Uterus (tissue), 4 donors: ENCODE results near the gene SH3RF3. TPM values are rescaled to one million over a fixed set of nuclear protein-coding genes. Genes with fewer than 3 reads are reported as not detected.

Experiments
- DNase-seq, 2 donors: peaks; one replicate each; pipeline ENCODE4 v3.0.0-alpha.2; 2019 to 2020
- H3K27ac ChIP-seq, 2 donors: fragments of 200-600 bp; sonication (generic); 1 replicate in 1 of 2; 2 replicates in 1 of 2; pipeline ENCODE4 v1.5.1; 2016 to 2018
- H3K27me3 ChIP-seq, 2 donors: fragments of 200-600 bp; sonication (generic); one replicate each; pipeline ENCODE4 v1.5.1; 2018 to 2019; ENCODE audit warnings: control low read depth in 1 of 2
- H3K36me3 ChIP-seq, 2 donors: fragments of 200-600 bp; sonication (generic); one replicate each; pipeline ENCODE4 v1.5.1; 2019; ENCODE audit warnings: control low read depth in 1 of 2
- H3K4me1 ChIP-seq, 2 donors: fragments of 200-600 bp; sonication (generic); one replicate each; pipeline ENCODE4 v1.5.1; 2018 to 2019; ENCODE audit warnings: control low read depth in 1 of 2
- H3K4me3 ChIP-seq, 2 donors: fragments of 200-600 bp; sonication (generic); 1 replicate in 1 of 2; 2 replicates in 1 of 2; pipeline ENCODE4 v1.5.1; 2018 to 2019; ENCODE audit warnings: mild to moderate bottlenecking in 1 of 2
- H3K9me3 ChIP-seq, 2 donors: fragments of 200-600 bp; sonication (generic); one replicate each; pipeline ENCODE4 v1.5.1; 2019; ENCODE audit warnings: control low read depth in 1 of 2
- POLR2A ChIP-seq, 2 donors: fragments of 450-650 bp; IDR thresholded peaks; one replicate each; pipeline ENCODE4 v1.6.1; 2016; ENCODE audit warnings: antibody characterized with exemption in 2 of 2, mild to moderate bottlenecking in 1 of 2, moderate library complexity in 1 of 2
- intact Hi-C: fragments of 100-400 bp; cut with DNase I; formaldehyde crosslinking; loops from one replicate; pipeline ENCODE4 v1.15.1; 2023; ENCODE audit warnings: low total_unique reads
- total RNA-seq, 4 donors: library from RNA; depleted of rRNA in 3 of 4; stranded (reverse); fragments of >200 nt in 3 of 4; gene quantifications; one replicate each; pipeline versions ENCODE4 v1.1.0 to v1.2.4, GENCODE V29; 2014 to 2023
- TF ChIP-seq, protein P1 (sequence below), 4 experiments: fragments of 200-600 bp in 2 of 4; fragments of 450-650 bp in 2 of 4; sonication (generic) in 2 of 4; IDR thresholded peaks; one replicate each; pipeline ENCODE4 v1.5.1; 2016 to 2019; ENCODE audit warnings: antibody characterized with exemption in 4 of 4, mild to moderate bottlenecking in 2 of 4, moderate library complexity in 1 of 4
- donor health status: DM: yes; HTN: yes; CAD: no.

The SH3RF3 gene
- total RNA-seq, 4 donors from 2014 or later, result 5.1 to 10.2 (median 8.7) TPM; not detected in 1

DNA sequence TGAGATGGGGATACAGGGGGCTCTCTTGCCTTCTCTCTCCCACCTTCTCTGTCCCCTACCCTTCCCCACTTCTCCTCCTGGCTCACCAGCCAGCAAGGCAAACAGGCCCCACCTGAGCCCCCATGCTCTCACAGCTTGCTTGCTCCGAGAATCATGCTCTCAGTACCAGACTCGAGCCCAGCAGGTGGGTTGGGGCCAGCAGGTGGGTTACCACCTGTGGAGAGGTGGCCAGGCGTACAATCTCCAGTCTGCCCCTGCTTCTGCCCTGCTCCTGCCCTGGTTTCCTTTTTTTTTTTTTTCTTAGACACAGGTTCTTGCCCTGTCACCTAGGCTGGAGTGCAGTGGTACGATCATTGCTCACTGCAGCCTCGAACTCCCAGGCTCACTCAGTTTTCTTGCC, 214.5 kb downstream of the SH3RF3 start:
- Histone ChIP-seq H3K36me3 (no peaks in the 10 kb centered on the region), H3K4me3 (no peak overlapping the region), H3K27me3 (no peaks in the 10 kb centered on the region), H3K27ac (no peak overlapping the region), H3K4me1 (no peaks in the 10 kb centered on the region), H3K9me3 (no peaks in the 10 kb centered on the region)
- DNase-seq, result no peak
- intact Hi-C loops, result no loop called here
- no peak for TF ChIP-seq POLR2A (IDR thresholded peaks at IDR 0.05)
- TF ChIP-seq, protein P1, sequence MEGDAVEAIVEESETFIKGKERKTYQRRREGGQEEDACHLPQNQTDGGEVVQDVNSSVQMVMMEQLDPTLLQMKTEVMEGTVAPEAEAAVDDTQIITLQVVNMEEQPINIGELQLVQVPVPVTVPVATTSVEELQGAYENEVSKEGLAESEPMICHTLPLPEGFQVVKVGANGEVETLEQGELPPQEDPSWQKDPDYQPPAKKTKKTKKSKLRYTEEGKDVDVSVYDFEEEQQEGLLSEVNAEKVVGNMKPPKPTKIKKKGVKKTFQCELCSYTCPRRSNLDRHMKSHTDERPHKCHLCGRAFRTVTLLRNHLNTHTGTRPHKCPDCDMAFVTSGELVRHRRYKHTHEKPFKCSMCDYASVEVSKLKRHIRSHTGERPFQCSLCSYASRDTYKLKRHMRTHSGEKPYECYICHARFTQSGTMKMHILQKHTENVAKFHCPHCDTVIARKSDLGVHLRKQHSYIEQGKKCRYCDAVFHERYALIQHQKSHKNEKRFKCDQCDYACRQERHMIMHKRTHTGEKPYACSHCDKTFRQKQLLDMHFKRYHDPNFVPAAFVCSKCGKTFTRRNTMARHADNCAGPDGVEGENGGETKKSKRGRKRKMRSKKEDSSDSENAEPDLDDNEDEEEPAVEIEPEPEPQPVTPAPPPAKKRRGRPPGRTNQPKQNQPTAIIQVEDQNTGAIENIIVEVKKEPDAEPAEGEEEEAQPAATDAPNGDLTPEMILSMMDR (IDR thresholded peaks at IDR 0.05), result no peak

DNA sequence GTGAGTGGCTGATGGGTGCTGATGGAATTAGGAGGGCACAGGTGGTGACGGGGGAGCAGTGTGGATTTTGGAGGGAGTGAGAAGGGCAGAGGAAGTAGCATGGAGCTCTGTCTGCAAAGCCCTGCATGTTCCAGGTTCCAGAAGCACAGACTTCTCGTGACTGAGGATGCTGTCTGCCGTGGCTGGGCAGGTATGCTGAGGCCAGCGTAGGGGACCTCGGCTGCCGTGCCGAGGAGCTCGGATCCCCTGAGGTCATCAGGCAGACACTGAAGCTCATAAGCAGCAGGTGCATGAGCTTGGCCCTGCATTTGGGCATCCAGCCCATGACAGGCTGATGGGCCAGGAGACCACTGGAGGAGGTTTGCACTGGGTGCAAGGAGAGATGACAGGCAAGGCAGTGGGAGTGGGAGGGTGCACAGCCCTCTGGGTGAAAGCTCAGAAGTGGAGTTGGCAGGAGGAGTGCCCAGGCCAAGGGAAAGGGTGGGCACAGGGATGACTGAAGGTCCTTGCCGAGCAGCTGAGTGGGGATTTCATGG, 215.3 kb downstream of the SH3RF3 start:
- no peaks in the 10 kb centered on the region for H3K27me3 ChIP-seq
- intact Hi-C loops, result no loop called here
- no peak for DNase-seq
- no peaks in the 10 kb centered on the region for H3K36me3 ChIP-seq
- no peak overlapping the region for H3K27ac ChIP-seq
- TF ChIP-seq POLR2A (IDR thresholded peaks at IDR 0.05), result no peak
- TF ChIP-seq, protein P1 (IDR thresholded peaks at IDR 0.05), result no peak
- H3K4me3 ChIP-seq, result no peak overlapping the region
- no peaks in the 10 kb centered on the region for H3K4me1 ChIP-seq
- H3K9me3 ChIP-seq, result no peaks in the 10 kb centered on the region

DNA sequence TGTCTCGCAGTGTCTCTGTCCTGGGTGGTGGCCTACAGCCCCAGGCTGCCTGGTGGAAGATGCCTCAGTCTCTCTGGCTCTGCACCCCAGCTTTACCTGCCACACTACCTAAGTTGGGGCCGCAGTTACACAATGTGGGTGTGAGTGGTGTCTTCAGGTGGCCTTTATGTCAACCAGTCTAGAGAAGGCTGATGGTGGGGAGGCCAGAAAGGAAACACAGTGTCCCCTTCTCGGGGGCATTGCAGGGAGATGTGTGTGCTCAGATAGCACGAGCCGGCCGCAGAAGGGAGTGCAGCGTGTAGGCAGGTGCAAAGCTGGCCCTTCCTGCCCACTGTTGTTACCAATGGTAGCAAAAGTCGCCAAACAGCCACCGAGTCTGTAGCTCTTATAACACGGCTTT, 216.1 kb downstream of the SH3RF3 start:
- Histone ChIP-seq H3K36me3 (no peaks in the 10 kb centered on the region), H3K27me3 (no peaks in the 10 kb centered on the region), H3K4me3 (no peak overlapping the region), H3K9me3 (no peaks in the 10 kb centered on the region), H3K4me1 (no peaks in the 10 kb centered on the region), H3K27ac (no peak overlapping the region)
- TF ChIP-seq, protein P1 (IDR thresholded peaks at IDR 0.05), result no peak
- TF ChIP-seq POLR2A (IDR thresholded peaks at IDR 0.05), result no peak
- DNase-seq, result no peak
- intact Hi-C loops, result no loop called here

DNA sequence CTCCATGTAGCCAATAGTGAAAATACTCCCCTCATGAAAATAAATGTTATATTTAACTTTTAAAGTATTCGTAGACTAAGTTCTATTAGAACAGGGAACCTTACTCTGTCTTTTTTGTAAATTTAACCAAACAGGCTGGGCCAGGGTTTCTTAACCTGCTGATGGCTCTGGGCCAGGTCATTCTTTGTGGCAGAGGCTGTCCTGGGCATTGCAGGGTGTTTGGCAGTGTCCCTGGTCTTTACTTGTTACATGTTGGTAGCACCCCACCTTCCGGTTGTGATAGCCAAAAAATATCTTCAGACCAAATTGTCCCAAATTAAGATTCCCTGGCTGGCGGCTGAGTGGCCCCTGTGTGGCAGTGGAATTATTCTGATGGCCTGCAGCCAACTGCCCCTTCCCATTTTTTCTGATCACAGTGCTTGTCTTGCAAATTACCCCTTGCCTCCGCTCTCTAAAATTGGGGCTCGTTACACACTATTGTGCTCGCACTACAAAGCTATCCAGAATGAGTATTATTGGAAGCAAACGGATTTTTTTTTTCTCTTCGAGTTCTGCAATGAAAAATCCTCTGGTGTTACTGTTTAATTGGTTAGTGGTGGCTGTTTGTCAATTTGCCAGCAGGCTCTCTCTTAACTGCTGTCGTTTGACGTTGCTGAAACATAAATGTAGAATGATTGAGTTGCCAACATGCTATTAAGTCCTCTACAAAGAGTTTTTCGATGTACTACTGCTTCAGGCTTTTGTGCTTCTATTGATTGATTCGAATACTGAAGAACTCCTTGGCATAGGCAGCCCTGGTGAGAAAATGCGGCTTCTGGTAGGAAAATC, 216.9 kb downstream of the SH3RF3 start:
- Histone ChIP-seq H3K27ac (no peak overlapping the region), H3K4me3 (no peak overlapping the region), H3K36me3 (no peaks in the 10 kb centered on the region), H3K27me3 (no peaks in the 10 kb centered on the region), H3K9me3 (no peaks in the 10 kb centered on the region), H3K4me1 (peaks cover 0 to 5% of the 10 kb centered on the region in 2 donors)
- TF ChIP-seq, protein P1 (IDR thresholded peaks at IDR 0.05), result no peak
- TF ChIP-seq POLR2A (IDR thresholded peaks at IDR 0.05), result no peak
- intact Hi-C loops, result no loop called here
- DNase-seq, result no peak

DNA sequence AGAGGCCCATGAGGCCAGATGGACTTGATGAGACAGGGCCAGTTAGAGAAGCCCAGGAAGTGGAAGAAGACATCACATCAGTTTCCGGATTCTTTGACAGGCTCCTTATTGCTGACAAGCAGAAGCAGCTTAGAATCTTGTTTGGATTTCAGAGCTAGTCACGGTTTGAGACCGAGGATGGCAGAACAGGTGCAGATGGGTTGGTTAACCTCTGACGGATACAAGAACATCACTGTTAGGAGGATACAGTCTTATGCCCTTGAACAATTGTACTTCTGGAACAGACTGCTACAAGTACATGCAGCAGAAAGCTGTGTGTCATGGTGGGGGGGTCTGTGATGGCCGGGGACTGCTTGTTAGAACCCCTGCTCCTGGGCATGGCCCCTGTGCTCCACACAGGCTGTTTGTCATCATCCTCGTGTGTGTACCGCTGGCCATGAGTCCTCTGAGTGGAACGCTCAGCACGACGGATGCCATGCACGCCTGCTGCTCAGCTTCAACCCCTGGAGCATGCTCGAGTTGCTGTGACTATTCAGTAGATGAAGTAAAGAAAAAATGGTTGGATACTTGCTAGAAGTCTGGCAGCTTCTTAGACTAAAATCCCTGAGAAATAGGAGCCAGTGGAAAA, 217.7 kb downstream of the SH3RF3 start:
- DNase-seq, result no peak
- Histone ChIP-seq H3K27ac (no peak overlapping the region), H3K4me1 (peaks cover 0 to 9% of the 10 kb centered on the region in 2 donors)

More for the DNA sequence above, 217.7 kb downstream of the SH3RF3 start:
- Histone ChIP-seq H3K9me3 (no peaks in the 10 kb centered on the region), H3K4me3 (no peak overlapping the region), H3K27me3 (no peaks in the 10 kb centered on the region), H3K36me3 (no peaks in the 10 kb centered on the region)
- intact Hi-C loops, result no loop called here
- no peak for TF ChIP-seq POLR2A (IDR thresholded peaks at IDR 0.05)
- TF ChIP-seq, protein P1 (IDR thresholded peaks at IDR 0.05), result no peak
